ENCODE data around the gene CEACAM3.

- TF ChIP-seq, protein P1, sequence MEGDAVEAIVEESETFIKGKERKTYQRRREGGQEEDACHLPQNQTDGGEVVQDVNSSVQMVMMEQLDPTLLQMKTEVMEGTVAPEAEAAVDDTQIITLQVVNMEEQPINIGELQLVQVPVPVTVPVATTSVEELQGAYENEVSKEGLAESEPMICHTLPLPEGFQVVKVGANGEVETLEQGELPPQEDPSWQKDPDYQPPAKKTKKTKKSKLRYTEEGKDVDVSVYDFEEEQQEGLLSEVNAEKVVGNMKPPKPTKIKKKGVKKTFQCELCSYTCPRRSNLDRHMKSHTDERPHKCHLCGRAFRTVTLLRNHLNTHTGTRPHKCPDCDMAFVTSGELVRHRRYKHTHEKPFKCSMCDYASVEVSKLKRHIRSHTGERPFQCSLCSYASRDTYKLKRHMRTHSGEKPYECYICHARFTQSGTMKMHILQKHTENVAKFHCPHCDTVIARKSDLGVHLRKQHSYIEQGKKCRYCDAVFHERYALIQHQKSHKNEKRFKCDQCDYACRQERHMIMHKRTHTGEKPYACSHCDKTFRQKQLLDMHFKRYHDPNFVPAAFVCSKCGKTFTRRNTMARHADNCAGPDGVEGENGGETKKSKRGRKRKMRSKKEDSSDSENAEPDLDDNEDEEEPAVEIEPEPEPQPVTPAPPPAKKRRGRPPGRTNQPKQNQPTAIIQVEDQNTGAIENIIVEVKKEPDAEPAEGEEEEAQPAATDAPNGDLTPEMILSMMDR (IDR thresholded peaks at IDR 0.05), result no peak
- TF ChIP-seq POLR2AphosphoS5 (IDR thresholded peaks at IDR 0.05) (no peak), POLR2A (IDR thresholded peaks at IDR 0.05) (no peak), EP300 (IDR thresholded peaks at IDR 0.05) (no peak)
Measured at GRCh38 chr19:41815301-41815700, 18.9 kb downstream of the CEACAM3 start.
